GM13977 (cell line): ENCODE measurements around the gene ERCC8.
A peak's percentile ranks its signal among the peaks of the same experiment; 100 is the strongest.

ENCODE experiments used
- DNase-seq: peaks from one replicate; pipeline ENCODE4 v3.0.0; 2012; ENCODE audit warnings: low spot score
- CTCF ChIP-seq: IDR thresholded peaks from 2 replicates; pipeline ENCODE4 v1.5.1; 2012; ENCODE audit warnings: mild to moderate bottlenecking, control low read depth; ENCODE audit not compliant: insufficient read depth; ENCODE audit errors: extremely low read depth, missing control alignments
- in situ Hi-C: fragments of 300-500 bp; cut with MboI; formaldehyde crosslinking; loops from one replicate; pipeline ENCODE4 v1.12.0; 2022; ENCODE audit warnings: low sequenced_read_pairs, low pct_unique_long_range_greater_than_20kb, mixed read lengths, inconsistent platforms; ENCODE audit not compliant: unreplicated experiment

ERCC8 gene

GRCh38 chr5:60980511-60980910 lies 35.6 kb upstream of the ERCC8 start:
- in situ Hi-C loops = no loop called here
- no peak for TF ChIP-seq CTCF
- DNase-seq = no peak

- no peak for TF ChIP-seq CTCF
- in situ Hi-C loops = no loop called here
Measured at GRCh38 chr5:60978968-60979367, 34.1 kb upstream of the ERCC8 start.

DNA sequence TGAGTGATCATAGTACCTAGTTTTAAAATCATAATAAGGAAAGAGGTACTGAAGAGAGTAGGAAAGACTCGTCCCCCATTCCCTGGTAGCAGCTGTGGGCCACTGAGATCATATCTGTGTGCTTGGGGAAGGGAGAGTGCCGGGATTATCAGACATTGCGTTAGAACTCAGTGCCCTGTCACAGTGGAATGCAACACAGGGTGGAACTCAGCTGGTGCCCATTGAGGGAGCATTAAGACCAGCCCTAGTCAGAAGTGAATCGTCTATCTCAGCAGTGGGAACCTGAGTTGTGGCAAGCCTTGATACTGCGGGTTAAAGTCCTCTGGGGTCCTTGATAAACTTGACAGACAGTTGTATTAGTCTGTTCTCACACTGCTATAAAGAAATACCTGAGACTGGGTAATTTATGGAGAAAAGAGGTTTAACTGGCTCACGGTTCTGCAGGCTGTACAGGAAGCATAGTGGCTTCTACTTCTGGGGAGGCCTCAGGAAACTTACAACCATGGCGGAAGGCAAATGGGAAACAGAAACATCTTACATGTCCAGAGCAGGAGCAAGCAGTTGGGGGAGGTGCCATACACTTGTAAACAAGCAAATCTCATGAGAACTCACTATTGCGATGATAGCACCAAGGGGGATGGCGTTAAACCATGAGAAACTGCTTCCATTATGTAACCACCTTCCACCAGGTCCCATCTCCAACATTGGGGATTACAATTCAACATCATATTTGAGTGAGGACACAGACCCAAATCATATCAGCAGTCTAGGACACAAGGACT lies 33.3 kb upstream of the ERCC8 start:
- in situ Hi-C loops = no loop called here
- no peak for TF ChIP-seq CTCF
- DNase-seq = no peak

More at GRCh38 chr5:60978968-60979367, 34.1 kb upstream of the ERCC8 start:
- no peak for DNase-seq

GRCh38 chr5:60972231-60972630 lies 27.4 kb upstream of the ERCC8 start:
- no peak for DNase-seq
- in situ Hi-C loops = no loop called here
- no peak for TF ChIP-seq CTCF

DNA sequence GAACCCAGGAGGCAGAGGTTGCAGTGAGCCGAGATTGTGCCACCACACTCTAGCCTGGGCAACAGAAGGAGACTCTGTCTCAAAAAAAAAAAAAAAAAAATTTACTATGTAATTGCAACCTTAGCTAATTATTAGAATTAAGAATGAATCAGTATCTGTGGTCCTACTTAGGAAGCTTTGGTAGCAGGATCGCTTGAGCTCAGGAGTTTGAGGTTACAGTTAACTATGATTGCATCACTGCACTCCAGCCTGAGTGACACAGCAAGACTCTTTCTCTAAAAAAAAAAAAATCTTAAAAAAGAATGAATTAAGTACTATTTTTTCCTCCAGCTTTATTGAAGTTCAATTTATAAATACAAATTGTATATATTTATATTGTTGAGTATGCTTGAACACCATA lies 16.8 kb upstream of the ERCC8 start:
- no peak for TF ChIP-seq CTCF
- in situ Hi-C loops = no loop called here
- no peak for DNase-seq

GRCh38 chr5:60960591-60960990 lies 15.7 kb upstream of the ERCC8 start:
- peak; percentile 29 for TF ChIP-seq CTCF
- no peak for DNase-seq
- in situ Hi-C loops = no loop called here

DNA sequence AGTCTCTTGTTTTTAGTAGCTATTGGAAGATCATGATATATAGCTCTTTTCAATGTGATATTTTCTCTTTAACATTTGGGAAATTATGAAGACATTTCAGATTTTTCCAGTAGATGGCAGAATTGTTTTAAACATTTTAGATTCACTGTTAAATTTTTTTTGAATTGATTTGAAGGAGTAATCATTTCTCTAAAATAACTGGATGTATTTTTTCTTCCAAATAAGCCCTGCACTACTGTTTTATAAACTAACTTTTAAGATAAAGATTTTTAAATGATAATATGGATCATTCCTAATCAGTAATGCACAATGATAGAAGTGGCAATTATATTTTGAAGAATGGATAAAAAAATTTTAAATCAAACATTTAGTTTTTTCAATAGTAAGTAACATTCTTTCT lies 14.3 kb upstream of the ERCC8 start:
- no peak for DNase-seq
- peak; percentile 25 for TF ChIP-seq CTCF
- in situ Hi-C loops = no loop called here
